Measurements from ENCODE around the gene OR52B2. TPM values are rescaled to one million over a fixed set of nuclear protein-coding genes. Genes with fewer than 3 reads are reported as not detected.

The OR52B2 gene
- total and polyA plus RNA-seq, 2 donors from 2014 or later, result not detected

GRCh38 chr11:6200975-6201374 is 30.8 kb upstream of the OR52B2 start:
- Histone ChIP-seq H3K27ac (ENCODE audit: low read depth in 2 of 2, low read length in 2 of 2) (no peak overlapping the region), H3K4me1 (ENCODE audit: control insufficient read depth in 2 of 3, insufficient read depth in 2 of 3, low read depth in 1 of 3, low read length in 3 of 3) (no peaks in the 10 kb centered on the region), H3K9ac (ENCODE audit: low read length in 3 of 3) (no peak overlapping the region), H3K4me3 (ENCODE audit: low read length in 3 of 3) (no peak overlapping the region), H3K36me3 (ENCODE audit: control insufficient read depth in 2 of 3, insufficient read depth in 3 of 3, low read length in 3 of 3) (peaks cover 0 to 8% (median 5%) of the 10 kb centered on the region in 3 donors), H3K9me3 (ENCODE audit: control insufficient read depth in 2 of 3, insufficient read depth in 1 of 3, low read length in 3 of 3) (no peaks in the 10 kb centered on the region), H3K27me3 (ENCODE audit: control insufficient read depth, insufficient read depth, low read length) (no peaks in the 10 kb centered on the region)
- no peak for TF ChIP-seq CTCF (IDR thresholded peaks at IDR 0.05; ENCODE audit: borderline replicate concordance, extremely low read depth, insufficient read depth)
- FAIRE-seq (no peak), DNase-seq (no peak)
- intact Hi-C loops (cut with DNase I), result no loop called here

GRCh38 chr11:6199174-6199810 is 29.2 kb upstream of the OR52B2 start, which contains the start of gene OR52W1:
Gene OR52W1, plus strand, starts transcription at chr11:6199224. Its CDS starts 0 bp downstream, at chr11:6199224.
- no peak within 1 kb of the TSS for H3K4me3 ChIP-seq (ENCODE audit: low read length in 3 of 3)
- FAIRE-seq (no peak), DNase-seq (no peak)
- intact Hi-C loops (cut with DNase I), result no loop called here
- no peaks in the 10 kb centered on the region for H3K36me3 ChIP-seq (ENCODE audit: control insufficient read depth in 2 of 3, insufficient read depth in 3 of 3, low read length in 3 of 3)
- H3K9ac ChIP-seq (ENCODE audit: low read length in 3 of 3), result no peak within 1 kb of the TSS
- no peaks in the 10 kb centered on the region for H3K9me3 ChIP-seq (ENCODE audit: control insufficient read depth in 2 of 3, insufficient read depth in 1 of 3, low read length in 3 of 3)
- no peak within 1 kb of the TSS for H3K27ac ChIP-seq (ENCODE audit: low read depth in 2 of 2, low read length in 2 of 2)
- no peaks in the 10 kb centered on the region for H3K27me3 ChIP-seq (ENCODE audit: control insufficient read depth, insufficient read depth, low read length)
- no peaks in the 10 kb centered on the region for H3K4me1 ChIP-seq (ENCODE audit: control insufficient read depth in 2 of 3, insufficient read depth in 2 of 3, low read depth in 1 of 3, low read length in 3 of 3)
- TF ChIP-seq CTCF (IDR thresholded peaks at IDR 0.05; ENCODE audit: borderline replicate concordance, extremely low read depth, insufficient read depth), result no peak

- H3K36me3 ChIP-seq (ENCODE audit: control insufficient read depth in 2 of 3, insufficient read depth in 3 of 3, low read length in 3 of 3), result no peaks in the 10 kb centered on the region
- H3K9me3 ChIP-seq (ENCODE audit: control insufficient read depth in 2 of 3, insufficient read depth in 1 of 3, low read length in 3 of 3), result no peaks in the 10 kb centered on the region
- intact Hi-C loops (cut with DNase I), result no loop called here
- DNase-seq (no peak), FAIRE-seq (no peak)
- H3K27me3 ChIP-seq (ENCODE audit: control insufficient read depth, insufficient read depth, low read length), result no peaks in the 10 kb centered on the region
- no peak for TF ChIP-seq CTCF (IDR thresholded peaks at IDR 0.05; ENCODE audit: borderline replicate concordance, extremely low read depth, insufficient read depth)
- no peaks in the 10 kb centered on the region for H3K4me1 ChIP-seq (ENCODE audit: control insufficient read depth in 2 of 3, insufficient read depth in 2 of 3, low read depth in 1 of 3, low read length in 3 of 3)
- no peak overlapping the region for H3K9ac ChIP-seq (ENCODE audit: low read length in 3 of 3)
- H3K4me3 ChIP-seq (ENCODE audit: low read length in 3 of 3), result no peak overlapping the region
- no peak overlapping the region for H3K27ac ChIP-seq (ENCODE audit: low read depth in 2 of 2, low read length in 2 of 2)
These were observed 27.5 kb upstream of the OR52B2 start for GRCh38 chr11:6197466-6198200.
